PC-3 (cell line): Measurements from ENCODE around the gene ARHGAP15.

Experiments used
- CTCF ChIP-seq: fragments of 300-600 bp; sonication (generic); conservative IDR thresholded peaks from 2 replicates; pipeline ENCODE4 v1.5.1; 2017; ENCODE audit warnings: antibody characterized with exemption, low read depth, mild to moderate bottlenecking, low read length
- EZH2 ChIP-seq: fragments of 300-600 bp; sonication (generic); IDR thresholded peaks from one replicate; pipeline ENCODE4 v1.6.1; 2017; ENCODE audit warnings: antibody characterized with exemption, mild to moderate bottlenecking, low read length; ENCODE audit not compliant: unreplicated experiment
- EZH2phosphoT487 ChIP-seq: fragments of 300-600 bp; sonication (generic); IDR thresholded peaks from 2 replicates; pipeline ENCODE4 v1.6.1; 2018; ENCODE audit warnings: mild to moderate bottlenecking, antibody characterized with exemption, low read length, borderline replicate concordance

GRCh38 chr2:143776526-143777297 lies 647.5 kb downstream of the ARHGAP15 start:
- no peak for TF ChIP-seq CTCF
- no peak for TF ChIP-seq EZH2
- TF ChIP-seq EZH2phosphoT487, result no peak
